NCI-H2029 (cell line): ENCODE data around the gene CYYR1.

ENCODE experiments used
- DNase-seq: peaks from one replicate; lab custom pipeline; 2025; lab: John Stamatoyannopoulos, UW

CYYR1 gene

DNA sequence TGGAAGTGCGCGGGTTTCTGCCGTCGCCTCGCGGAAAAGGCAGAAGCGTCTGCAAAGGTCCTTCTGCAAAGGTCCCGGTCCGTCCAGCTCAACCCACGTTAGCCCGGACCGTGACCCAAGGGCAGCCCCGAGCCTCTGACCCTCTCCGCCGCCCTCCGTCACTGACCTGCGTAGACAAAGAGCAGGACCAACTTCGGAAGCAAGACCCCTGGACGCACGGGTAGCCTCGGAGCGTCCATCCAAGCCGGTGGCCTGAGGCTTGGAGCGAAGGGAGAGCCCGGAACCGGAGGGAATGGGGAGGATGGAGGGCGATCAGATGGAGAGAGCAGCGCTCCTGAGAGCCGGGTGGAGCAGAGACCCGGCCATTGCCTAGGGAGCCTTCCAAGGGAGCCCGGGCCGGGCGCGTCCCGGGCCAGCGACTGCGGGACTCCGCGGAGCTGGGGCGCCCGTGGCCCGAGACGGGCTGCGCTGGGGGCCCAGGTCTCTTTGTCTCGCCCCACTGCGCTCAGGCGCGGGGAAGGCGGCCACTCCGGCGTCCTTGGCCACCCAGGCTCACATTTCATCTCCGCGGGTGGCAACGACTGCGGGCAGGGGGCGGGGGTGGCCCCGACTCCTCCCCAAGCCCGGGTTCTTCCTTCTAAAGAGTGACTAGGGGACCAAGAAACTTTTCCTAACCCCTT is at the start of gene CYYR1:
CYYR1 (minus strand) TSS at position 585 of the 680 bp plus-strand sequence; CDS start at position 239, 346 bp downstream.
- DNase-seq, result no peak

- no peak for DNase-seq
Measured at GRCh38 chr21:26617176-26617575, 44.1 kb upstream of the CYYR1 start.

DNA sequence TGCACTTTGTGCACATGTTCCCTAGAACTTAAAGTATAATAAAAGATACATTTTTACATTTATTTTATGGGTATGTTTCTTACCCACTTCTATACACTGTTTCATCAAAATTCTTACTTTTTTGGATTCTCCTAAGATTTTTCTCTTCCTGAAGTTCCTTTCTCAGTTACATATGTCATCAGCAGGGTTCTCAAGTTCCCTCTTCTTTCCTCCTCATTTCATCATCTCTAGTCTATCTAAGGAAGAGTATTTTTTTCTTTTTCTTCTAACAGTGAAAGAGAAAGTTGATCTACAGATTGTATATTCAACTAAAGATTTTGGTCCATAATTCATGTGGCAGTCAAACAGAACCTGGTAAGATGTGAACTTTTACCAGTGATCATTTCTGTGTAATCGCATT is 41.2 kb upstream of the CYYR1 start:
- no peak for DNase-seq

GRCh38 chr21:26599261-26599660 is 26.2 kb upstream of the CYYR1 start:
- DNase-seq, result no peak

DNA sequence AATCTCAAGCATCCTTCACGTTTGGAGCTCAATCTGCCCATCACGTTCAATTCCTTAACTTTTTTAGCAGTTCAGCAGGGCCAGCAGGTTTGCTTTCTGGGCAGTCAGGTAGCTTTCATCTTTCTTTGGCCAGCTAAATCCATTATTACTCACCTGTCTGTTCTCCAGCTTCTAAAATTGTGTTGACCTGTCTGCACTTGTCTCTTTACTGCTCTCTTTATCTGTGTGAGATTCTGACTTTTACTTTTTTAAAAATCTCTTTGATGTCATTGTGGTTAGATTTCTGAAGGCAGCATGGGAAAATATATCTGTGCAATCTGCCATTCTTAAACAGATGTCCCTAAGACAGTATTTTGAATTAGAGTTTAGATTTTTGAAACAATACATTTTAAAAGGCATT is 24.9 kb upstream of the CYYR1 start:
- DNase-seq, result no peak

DNA sequence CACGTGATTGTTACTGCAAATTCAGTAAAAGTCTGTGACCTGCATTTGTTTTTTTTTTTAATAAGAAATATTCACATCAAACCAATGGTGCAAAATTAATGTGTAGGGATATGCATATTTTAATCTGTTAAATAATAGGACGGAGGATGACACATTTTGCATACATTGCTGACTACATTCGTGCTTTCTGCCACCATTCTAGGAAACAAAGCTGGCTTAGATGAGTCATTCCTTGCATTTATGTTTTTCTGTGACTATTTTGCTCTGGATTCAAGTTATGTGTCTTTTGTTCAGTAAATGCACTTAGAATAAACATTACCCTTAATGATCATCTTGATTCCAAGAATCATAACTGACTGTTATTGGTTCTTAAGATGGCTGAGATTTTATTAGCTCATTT is 23.9 kb upstream of the CYYR1 start:
- DNase-seq, result no peak

GRCh38 chr21:26595971-26596370 is 22.9 kb upstream of the CYYR1 start:
- no peak for DNase-seq

GRCh38 chr21:26593800-26594199 is 20.7 kb upstream of the CYYR1 start:
- DNase-seq, result no peak

DNA sequence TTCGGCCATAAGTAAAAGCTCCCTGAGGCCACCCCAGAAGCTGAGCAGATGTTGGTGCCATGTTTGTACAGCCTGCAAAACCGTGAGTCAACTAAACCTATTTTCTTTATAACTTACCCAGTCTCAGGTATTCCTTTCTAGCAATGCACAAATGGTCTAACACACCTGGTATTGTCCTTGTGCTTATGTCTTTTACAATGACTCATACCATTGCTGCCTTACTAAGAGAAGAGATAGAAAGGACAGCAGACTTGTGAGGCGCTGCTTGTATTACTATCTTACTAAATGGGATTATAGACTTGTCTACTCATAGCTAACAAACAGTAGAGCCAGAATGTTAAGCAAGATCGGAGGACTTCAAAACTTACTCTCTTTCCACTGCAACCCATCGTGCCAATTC is 18.5 kb upstream of the CYYR1 start:
- no peak for DNase-seq

DNA sequence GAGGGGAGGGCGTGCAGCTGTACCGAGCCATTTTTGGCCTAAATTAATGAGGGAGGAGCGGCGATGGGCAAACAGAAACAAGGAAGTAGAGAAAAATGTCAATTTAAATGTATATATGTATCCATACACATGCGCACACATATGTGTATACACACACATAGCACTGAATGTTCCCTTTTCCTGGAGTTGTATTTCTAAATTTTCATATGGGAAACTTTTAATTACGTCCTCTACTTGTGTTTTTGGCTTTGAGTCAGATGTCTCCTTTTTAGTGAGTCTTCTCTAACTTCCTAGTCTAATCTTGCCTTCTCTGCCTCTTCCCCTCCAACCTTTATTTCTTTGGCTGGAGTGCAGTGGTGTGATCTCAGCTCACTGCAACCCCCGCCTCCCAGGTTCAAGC is 15.4 kb upstream of the CYYR1 start:
- DNase-seq, result no peak

DNA sequence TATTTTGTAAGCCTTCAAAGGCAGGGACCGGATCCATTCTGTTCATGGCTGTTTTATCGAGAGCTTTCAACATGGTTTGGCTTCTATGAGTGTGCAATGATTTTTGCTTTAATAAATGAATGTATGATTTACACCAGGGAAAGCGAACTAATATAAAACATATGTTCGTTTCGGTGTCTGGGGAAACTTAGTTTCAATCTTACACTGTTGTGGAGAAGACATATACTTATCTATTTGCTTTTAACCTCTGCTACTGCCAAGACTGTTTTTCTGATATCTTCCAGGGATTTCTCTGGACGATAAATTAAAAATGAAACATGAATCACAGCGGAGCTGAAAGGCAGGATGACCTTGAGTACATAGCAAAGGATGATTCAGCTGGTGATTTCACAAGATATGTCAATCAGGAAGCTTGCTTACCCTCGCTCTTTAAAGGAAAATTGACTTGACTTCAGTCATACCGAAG is 14.7 kb upstream of the CYYR1 start:
- no peak for DNase-seq

DNA sequence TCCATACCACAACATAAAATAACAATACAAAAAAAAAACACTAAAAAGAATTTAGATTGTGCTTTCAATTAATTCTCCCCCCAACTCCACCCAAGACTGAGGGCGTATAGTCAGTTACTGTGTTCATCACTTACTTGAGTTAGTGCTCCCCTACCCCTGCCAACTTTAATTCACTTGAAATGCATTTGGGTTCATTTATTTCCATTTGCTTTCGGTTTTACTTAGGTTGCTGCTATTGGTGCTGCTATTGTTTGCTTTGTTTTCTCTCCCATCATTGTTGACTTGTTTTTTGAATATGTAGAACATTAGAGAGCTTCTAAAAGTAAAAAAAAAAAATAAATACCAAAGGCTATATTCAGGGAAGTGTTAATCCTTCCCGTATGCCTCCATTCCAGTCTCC is 10.7 kb upstream of the CYYR1 start:
- DNase-seq, result no peak

GRCh38 chr21:26581818-26582217 is 8.7 kb upstream of the CYYR1 start:
- no peak for DNase-seq

GRCh38 chr21:26572076-26572701 is 897 bp downstream of the CYYR1 start:
- no peak for DNase-seq

- DNase-seq, result no peak
Measured at GRCh38 chr21:26570203-26570602, 2.9 kb downstream of the CYYR1 start.

DNA sequence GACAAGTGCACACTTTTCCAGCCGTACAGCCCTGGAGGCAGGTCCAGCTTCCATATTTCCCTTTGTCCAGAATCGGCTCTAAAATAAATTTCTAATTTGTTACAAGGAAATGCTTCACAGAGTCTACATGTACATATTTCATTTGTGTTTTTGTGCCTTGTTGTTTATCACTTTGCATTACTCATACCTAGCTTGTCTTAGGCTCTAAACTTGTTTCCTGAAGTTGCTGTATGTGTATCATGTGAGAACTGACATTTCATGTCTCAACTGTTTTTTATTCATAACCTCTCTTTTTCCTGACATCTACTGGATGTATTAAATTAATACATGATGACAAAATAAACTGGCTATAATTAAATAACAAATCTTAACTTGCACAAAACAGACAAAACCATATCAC is 7.5 kb downstream of the CYYR1 start:
- no peak for DNase-seq

GRCh38 chr21:26565111-26565510 is 8.0 kb downstream of the CYYR1 start:
- no peak for DNase-seq

DNA sequence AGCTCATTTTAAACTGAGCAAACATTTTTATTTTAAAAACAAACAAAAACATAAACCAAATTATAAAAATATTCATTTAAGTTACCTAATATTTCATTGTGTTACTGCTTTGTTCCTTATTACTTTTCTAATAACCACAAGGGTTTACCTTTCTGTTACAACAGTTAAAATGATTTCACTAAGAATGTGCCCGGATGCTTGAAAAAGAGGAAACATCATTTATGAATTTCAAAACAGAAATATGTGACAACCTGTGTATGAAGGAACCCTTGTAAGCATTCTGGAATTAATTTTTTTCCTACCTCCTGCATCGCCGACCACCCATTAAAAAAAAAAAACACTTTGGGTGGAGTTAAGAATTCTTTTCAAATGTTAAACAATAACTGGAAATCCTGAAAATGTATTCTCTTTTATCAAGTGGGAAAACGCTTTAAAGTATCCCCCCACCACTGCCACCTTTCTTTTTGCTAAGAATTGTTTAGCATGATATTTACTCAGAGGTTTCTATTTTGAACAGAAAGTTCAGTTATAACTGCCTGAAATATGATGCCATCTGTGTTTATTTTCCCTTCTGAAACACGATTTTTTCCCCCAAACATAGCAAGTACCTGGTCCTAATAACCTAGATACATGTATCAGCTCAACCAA is 9.1 kb downstream of the CYYR1 start:
- no peak for DNase-seq

GRCh38 chr21:26560612-26561011 is 12.5 kb downstream of the CYYR1 start:
- DNase-seq, result no peak

DNA sequence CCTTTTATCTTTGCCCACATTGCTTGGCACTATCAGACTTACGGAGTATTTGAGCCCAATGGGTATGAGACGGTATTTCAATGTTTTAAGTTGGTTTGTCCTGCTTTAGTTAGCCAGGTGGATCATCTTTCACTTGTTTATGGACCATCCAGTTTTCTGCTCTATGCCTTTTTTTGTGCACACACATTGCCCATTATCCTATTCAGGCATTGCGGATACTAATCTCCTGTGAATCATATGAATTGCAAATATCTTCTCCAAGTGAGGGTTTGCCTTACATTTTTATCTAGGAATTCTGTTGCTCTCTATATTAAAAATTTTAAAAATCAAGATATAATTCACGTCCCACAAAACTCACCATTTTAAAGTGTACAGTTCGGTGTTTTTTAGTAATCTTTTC is 14.0 kb downstream of the CYYR1 start:
- no peak for DNase-seq

DNA sequence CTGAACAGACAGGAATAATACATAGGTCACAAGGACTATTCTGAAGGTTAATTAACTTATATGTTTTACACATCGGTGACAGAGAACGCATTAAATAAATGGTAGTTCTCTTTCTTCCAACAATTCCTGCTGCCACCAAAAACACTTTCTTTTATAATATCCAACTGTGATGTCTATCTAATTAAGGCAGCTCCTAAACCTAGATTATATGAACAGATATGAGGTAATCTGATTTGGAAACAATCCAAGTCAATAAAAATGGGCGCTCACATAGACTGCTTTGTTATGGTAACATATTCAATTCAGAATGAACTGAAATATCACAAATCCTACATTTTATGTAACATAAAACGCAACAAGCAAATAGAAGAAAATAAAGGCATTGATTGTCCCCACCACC is 16.0 kb downstream of the CYYR1 start:
- DNase-seq, result no peak

- DNase-seq, result no peak
Measured at GRCh38 chr21:26555540-26556146, 17.4 kb downstream of the CYYR1 start.

DNA sequence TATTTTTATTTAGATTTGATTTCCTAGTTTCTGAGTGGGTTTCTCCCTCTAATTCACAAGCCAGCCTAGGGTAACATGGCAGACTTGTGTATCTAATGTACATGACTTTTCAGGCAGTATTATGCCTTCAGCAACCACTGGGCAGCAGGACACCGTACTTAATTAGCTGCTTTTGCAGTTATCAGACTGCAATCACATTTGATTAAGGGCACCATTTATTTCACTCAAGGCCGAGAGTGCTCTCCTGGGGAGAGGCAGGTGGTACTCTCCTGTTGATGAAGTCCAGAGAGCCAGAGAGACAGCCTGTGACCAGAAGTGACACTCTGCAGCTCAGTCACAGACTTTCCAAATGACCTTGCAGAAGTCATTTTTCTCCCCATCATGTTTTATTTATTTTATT is 18.7 kb downstream of the CYYR1 start:
- no peak for DNase-seq
